ENCODE results near the gene CALHM6. TPM values are rescaled to one million over a fixed set of nuclear protein-coding genes. Genes with fewer than 3 reads are reported as not detected.

Gene CALHM6
- total RNA-seq, 1 experiment from 2014 or later, result not detected

DNA sequence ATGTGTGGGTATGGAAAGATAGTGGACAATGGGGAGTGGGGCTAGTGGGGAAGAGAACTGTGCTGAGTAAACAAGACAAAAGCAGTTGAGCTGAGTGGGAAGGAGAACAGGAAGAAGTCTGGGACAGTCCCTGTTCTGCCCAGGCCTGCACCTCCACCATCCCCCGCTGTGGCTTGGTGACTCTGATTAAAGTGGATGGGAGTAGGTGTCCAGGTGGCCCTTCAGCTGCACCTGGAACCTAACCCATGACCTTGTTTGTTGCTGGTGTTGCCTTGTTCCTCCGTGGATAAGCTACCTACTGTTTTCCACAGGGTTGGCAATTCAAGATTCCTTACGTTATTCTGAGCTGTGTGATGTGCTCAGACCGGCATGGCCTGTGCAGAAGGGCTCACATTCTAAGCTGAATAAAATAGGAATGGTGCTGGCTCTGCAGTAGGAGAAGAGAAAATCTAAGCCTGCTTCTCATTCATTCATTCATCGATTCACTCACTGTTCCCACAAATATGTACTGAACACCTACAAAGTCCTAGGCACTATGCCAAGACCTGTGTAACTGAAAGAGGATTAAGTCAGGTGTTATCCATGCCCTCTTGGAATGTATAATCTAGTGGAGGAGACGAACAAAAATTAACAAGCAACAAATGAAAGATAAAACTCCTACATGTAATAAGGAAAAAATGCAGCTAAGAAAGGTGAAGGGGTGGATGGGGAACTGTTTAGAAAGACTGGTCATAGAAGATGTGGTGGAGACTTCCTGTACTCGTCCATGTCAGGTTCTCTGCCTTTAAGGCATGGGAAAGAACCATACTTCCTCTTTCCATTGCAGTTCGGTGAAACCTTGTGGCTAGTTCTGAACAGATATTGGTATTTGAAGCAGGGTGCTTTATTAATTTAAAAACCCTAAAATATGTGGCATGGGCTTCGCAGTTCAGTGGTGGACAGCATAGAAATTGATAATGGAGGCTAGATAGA is 10.1 kb upstream of the CALHM6 start:
- H3K4me1 ChIP-seq (ENCODE audit: insufficient read depth, low read length, poor library complexity, severe bottlenecking), result no peaks in the 10 kb centered on the region
- no TSS peak for BruUV-seq (replicated peaks)
- DNase-seq (ENCODE audit: low spot score), result no peak
- no peak overlapping the region for H3K4me3 ChIP-seq (ENCODE audit: low read depth, low read length, poor library complexity, severe bottlenecking)
- ChIA-PET POLR2A (ENCODE audit: low non-redundant PET) (no interaction called here), CTCF (no interaction called here)
- no peaks in the 10 kb centered on the region for H3K9me3 ChIP-seq (ENCODE audit: low read depth, low read length, poor library complexity, severe bottlenecking)
- no peak for TF ChIP-seq EZH2 (IDR thresholded peaks at IDR 0.05; ENCODE audit: borderline replicate concordance, low read depth, low read length, poor library complexity, severe bottlenecking)
- TF ChIP-seq, protein P1, sequence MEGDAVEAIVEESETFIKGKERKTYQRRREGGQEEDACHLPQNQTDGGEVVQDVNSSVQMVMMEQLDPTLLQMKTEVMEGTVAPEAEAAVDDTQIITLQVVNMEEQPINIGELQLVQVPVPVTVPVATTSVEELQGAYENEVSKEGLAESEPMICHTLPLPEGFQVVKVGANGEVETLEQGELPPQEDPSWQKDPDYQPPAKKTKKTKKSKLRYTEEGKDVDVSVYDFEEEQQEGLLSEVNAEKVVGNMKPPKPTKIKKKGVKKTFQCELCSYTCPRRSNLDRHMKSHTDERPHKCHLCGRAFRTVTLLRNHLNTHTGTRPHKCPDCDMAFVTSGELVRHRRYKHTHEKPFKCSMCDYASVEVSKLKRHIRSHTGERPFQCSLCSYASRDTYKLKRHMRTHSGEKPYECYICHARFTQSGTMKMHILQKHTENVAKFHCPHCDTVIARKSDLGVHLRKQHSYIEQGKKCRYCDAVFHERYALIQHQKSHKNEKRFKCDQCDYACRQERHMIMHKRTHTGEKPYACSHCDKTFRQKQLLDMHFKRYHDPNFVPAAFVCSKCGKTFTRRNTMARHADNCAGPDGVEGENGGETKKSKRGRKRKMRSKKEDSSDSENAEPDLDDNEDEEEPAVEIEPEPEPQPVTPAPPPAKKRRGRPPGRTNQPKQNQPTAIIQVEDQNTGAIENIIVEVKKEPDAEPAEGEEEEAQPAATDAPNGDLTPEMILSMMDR (conservative IDR thresholded peaks at IDR 0.05; ENCODE audit: low read depth, low read length), result no peak
- intact Hi-C loops (cut with micrococcal nuclease; ENCODE audit: unreplicated experiment), result no loop called here
- H3K36me3 ChIP-seq (ENCODE audit: insufficient read depth, low read length, poor library complexity, severe bottlenecking), result no peaks in the 10 kb centered on the region
- H3K27ac ChIP-seq (ENCODE audit: low read depth, low read length, poor library complexity, severe bottlenecking), result no peak overlapping the region
- no peaks in the 10 kb centered on the region for H3K27me3 ChIP-seq (replicated peaks; ENCODE audit: insufficient read depth, low read depth, low read length, poor library complexity)

DNA sequence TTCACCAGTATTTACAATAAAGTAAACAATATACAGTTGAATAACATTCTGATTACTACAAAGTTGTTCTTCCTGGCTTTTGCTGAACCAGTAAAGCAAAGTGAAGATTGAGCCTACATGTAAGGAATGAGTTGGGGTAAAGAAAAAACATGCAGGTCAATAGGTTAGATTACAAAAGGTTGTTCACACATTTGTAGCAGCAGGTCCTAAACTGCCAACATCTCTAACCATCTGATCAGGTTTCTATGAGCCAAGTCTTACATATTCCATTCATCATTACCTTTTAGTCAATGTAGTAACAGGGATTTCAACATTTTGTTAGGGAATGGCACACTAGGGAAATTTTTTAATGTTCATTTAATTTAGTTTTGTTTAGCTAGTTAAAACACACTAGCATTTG is 9.3 kb upstream of the CALHM6 start:
- ChIA-PET CTCF (no interaction called here), POLR2A (ENCODE audit: low non-redundant PET) (no interaction called here)
- TF ChIP-seq, protein P1 (conservative IDR thresholded peaks at IDR 0.05; ENCODE audit: low read depth, low read length), result no peak
- no peak for TF ChIP-seq EZH2 (IDR thresholded peaks at IDR 0.05; ENCODE audit: borderline replicate concordance, low read depth, low read length, poor library complexity, severe bottlenecking)
- Histone ChIP-seq H3K4me1 (ENCODE audit: insufficient read depth, low read length, poor library complexity, severe bottlenecking) (no peaks in the 10 kb centered on the region), H3K36me3 (ENCODE audit: insufficient read depth, low read length, poor library complexity, severe bottlenecking) (no peaks in the 10 kb centered on the region), H3K27me3 (replicated peaks; ENCODE audit: insufficient read depth, low read depth, low read length, poor library complexity) (no peaks in the 10 kb centered on the region), H3K27ac (ENCODE audit: low read depth, low read length, poor library complexity, severe bottlenecking) (no peak overlapping the region), H3K4me3 (ENCODE audit: low read depth, low read length, poor library complexity, severe bottlenecking) (no peak overlapping the region), H3K9me3 (ENCODE audit: low read depth, low read length, poor library complexity, severe bottlenecking) (no peaks in the 10 kb centered on the region)
- intact Hi-C loops (cut with micrococcal nuclease; ENCODE audit: unreplicated experiment), result no loop called here
- no TSS peak for BruUV-seq (replicated peaks)
- DNase-seq (ENCODE audit: low spot score), result no peak

GRCh38 chr6:116452531-116452930 is 8.6 kb upstream of the CALHM6 start:
- H3K9me3 ChIP-seq (ENCODE audit: low read depth, low read length, poor library complexity, severe bottlenecking), result no peaks in the 10 kb centered on the region
- no peak overlapping the region for H3K27ac ChIP-seq (ENCODE audit: low read depth, low read length, poor library complexity, severe bottlenecking)
- POLR2A ChIA-PET (ENCODE audit: low non-redundant PET), result no interaction called here
- BruUV-seq (replicated peaks), result no TSS peak
- TF ChIP-seq EZH2 (IDR thresholded peaks at IDR 0.05; ENCODE audit: borderline replicate concordance, low read depth, low read length, poor library complexity, severe bottlenecking), result no peak
- TF ChIP-seq, protein P1 (conservative IDR thresholded peaks at IDR 0.05; ENCODE audit: low read depth, low read length), result no peak
- H3K27me3 ChIP-seq (replicated peaks; ENCODE audit: insufficient read depth, low read depth, low read length, poor library complexity), result no peaks in the 10 kb centered on the region
- CTCF ChIA-PET, result no interaction called here
- no peaks in the 10 kb centered on the region for H3K4me1 ChIP-seq (ENCODE audit: insufficient read depth, low read length, poor library complexity, severe bottlenecking)
- H3K4me3 ChIP-seq (ENCODE audit: low read depth, low read length, poor library complexity, severe bottlenecking), result no peak overlapping the region
- DNase-seq (ENCODE audit: low spot score), result no peak
- intact Hi-C loops (cut with micrococcal nuclease; ENCODE audit: unreplicated experiment), result no loop called here
- no peaks in the 10 kb centered on the region for H3K36me3 ChIP-seq (ENCODE audit: insufficient read depth, low read length, poor library complexity, severe bottlenecking)

Data from A673 (cell line).